PFSK-1 (cell line): ENCODE measurements around the gene SALL1.

Experiments used
- POLR2AphosphoS5 ChIP-seq: IDR thresholded peaks from 2 replicates; pipeline ENCODE4 v1.6.1; 2012; ENCODE audit warnings: low read depth, mild to moderate bottlenecking, control low read depth, low read length, moderate library complexity
- REST ChIP-seq, 2 experiments: IDR thresholded peaks; 2 replicates each; pipeline versions ENCODE4 v1.6.1 to v1.8.0; 2011 to 2012; ENCODE audit warnings: low read depth in 2 of 2, low read length in 2 of 2, control low read depth in 1 of 2, inconsistent platforms in 1 of 2, mild to moderate bottlenecking in 1 of 2, moderate library complexity in 1 of 2; ENCODE audit not compliant: insufficient read depth in 1 of 2

- TF ChIP-seq POLR2AphosphoS5 = no peak
- no peak for TF ChIP-seq REST (IDR thresholded peaks at IDR 0.05; ENCODE audit: insufficient read depth in 1 of 2, low read depth in 2 of 2, low read length in 2 of 2)
Measured at GRCh38 chr16:51140112-51140511, 11.0 kb downstream of the SALL1 start.
